ENCODE data around the gene TRPV6.

Gene TRPV6

DNA sequence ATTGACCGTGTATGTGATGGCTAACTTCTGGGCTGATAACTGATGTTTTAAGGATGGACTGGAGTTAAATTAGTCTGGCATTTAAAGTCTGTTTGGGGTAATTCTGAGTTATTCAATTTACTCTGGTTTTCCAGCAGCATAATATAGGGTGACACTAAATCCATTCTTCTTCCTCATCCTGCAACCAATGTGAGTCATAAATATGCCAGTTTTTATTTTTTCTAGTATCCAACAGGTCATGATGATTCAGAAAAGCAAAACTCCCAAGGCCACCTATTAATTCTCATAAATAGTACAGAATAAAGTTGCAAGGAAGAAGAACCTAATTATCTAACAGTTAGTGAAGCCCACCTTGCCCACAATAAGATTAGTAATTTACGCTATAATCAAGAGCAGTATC lies 38.2 kb downstream of the TRPV6 start:
- no peak for DNase-seq

DNA sequence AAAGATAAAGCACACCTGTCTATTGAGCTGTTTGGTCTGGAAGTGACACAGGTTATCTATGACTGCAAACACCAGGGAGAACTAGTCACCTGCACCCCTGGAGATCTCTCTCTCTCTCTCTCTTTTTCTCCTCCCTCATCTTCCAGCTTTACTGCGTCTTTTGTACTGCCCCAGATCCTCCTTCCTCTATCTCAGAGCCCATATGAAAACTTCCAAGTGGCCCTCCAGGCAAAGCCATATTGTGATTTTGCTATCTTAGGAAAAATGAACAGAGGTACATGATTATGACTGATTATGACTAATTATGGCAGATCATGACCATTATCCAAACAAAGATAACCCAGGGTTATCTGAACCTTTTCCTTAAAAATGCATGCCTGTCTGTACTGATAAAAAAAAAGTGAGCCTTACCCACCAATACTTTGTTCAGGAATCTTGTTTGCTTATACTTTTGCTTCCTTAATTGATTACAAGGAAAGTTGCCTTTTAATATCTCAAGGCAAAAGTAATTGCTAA lies 43.2 kb downstream of the TRPV6 start:
- DNase-seq: no peak

DNA sequence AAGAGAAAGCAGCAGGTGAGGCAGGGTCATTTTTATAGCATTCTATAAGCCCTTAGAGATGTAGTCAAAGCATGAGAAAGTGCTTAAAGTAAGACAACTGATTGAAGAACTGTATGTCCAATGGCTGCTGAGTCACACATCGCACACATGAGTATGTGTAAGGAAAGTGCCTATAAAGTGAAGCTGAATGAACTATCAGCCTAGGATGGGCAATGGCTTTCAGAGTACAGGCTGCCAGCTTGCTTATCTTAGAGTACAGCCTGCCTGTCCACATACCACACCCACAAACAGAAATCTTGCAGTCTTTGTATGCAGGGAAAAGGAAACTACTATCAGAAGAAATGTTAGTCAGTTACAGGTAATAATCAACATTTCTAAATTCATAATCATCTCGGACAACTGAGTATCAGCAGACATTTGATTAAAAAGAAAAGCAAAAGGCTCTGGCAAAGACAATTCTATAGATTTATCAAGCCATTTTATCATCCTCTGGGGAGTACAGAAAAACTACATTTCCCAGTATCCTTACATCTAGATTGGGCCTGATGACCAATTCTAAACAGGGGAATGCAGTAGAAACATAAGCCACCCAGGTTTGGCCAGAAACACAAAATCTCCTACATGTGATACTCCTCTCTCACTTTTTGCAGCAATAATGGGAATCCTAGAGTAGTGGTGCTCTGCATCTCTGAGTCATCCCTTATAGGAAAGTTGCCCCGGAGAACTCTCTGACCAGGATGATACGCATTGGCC lies 46.9 kb downstream of the TRPV6 start:
- no peak for DNase-seq

DNA sequence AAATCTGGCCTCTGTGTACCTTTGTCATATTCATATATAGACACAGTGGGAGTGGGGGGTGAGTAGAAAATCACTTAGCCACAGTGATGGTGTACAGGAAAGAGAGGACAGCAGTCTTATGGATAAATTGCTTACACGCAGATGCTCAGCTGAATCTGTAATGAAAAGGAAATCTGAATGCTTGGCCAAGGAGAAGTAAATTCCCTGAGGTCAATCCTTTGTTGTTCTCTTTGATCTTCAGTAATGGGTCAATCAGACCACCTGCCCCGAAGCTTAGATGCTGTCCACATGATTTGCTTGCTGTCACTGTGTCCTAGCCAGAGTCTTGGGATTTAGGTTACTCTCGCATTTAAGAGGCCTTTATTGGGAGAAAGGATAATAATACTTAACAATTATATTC lies 49.1 kb downstream of the TRPV6 start:
- no peak for DNase-seq

DNA sequence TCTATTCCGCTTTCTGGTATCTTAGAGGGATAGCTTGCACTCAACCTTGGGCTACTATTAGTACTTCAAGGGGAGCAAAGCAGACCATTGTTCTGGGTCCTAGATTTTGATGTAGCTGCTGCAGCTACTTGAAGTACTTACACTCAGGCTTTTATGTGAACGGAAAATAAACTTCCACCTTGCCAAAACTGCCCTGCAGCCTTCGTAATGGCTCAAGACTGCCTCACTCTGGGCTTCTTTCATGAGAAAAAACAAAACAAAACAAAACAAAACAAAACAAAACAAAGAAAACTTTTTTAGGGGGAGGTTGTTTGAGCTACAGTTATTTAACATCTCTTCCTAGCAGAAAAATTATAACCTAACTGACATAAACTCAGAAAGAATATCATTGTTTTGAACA lies 50.1 kb downstream of the TRPV6 start:
- no peak for DNase-seq

DNA sequence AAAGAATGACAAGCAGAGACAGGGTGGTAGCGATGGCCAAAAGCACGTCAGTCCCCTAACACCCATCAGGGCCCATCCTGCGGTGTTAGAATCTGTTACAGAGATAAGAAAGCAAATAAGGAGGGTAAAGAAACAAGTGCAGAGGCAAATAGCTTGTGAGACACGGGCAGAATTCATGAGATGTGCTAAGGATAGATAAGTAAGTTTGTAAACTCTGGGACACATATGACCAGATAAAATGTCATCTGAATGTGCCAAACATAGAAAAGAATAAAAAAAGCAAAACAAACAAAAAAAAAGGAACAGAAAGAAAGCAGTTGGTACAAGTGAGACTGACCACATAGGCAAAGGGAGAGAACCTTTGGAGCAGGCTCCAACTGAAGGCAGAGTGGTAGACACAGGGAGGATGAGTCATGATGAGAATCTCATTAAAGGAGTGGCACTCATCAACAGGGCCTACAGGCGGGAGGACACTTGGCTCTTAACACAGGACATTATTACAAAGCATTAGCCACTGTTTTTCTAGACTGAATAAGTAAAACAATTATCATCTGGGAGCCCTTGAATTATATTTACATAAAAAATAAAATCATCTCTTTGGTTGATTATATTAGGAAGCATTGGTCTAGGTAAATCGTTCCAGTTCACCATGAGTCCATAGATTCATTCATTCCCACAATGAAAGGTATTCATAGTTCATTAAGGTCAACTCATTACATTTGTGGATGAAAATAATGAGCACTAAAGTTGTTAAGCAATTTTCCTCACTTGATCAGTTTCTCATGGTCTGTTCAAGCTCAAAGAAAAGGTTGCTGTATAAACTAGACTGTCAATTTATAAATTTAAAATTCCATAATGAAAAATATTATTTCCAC lies 52.1 kb downstream of the TRPV6 start:
- DNase-seq: no peak

DNA sequence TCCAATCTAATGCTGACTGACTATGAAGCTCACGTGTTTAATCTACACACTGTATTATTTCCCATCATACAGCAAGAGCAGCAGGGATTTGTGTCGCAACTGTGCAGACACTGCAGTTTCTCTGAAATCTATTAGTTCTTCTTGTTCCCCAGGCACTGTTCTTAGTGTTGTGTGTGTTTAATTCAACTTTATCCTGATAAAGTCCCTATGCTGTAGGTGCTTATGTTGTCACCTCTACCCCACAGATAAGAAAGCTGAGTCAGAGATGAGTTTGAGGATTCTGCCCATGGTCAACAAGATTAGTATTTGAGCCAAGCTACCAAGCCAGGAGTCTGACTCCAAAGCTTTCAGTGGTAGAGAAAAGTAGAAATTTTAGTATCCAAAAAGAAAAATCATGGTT lies 53.1 kb downstream of the TRPV6 start:
- DNase-seq: no peak

DNA sequence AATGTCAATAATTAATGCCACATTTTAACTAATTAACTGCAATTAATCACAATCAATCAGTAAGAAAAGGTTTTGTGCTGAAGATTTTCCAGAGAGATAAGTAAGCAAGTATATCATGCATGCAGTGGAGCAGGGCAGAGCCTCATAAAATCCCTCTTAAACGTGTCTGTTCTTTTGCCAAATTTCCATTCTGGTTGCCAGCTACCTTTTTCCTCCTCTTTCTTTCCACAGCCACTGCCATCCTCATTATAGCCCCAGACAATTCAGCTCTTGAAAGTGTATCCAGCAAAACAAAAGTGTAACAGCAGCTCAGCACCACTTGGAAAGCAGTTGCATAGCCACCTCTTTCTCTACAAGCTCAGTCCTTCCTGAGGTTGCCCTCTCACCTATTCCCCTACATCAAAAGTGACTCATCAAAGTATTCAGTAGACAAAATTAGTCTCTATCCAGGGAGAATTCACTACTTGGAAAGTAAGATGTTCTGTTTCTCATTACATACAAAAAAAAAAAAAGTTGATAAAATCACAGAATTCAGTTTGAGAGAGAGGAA lies 57.5 kb downstream of the TRPV6 start:
- no peak for DNase-seq

DNA sequence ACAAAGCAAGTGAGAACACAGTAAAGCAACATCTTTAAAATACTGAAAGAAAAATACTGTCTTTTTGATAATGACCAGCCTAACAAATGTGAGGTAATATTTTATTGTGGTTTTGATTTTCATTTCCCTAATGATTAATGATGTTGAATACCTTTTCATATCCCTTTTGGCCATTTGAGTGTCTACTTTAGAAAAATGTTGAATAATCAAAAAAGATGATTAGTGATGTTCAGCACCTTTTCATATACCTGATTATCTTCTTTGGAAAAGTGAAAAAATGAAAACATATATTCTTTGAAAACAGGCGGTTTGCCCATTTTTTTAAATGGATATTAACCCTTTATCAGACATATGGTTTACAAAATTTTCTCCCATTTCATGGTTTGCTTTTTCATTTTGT lies 62.8 kb downstream of the TRPV6 start:
- DNase-seq: no peak
